Activated CD8-positive, alpha-beta memory T cell treated with anti-CD3 and anti-CD28 coated beads, Interleukin-2, amount 50 U/mL, for 24 hours (primary cell): ENCODE measurements around the gene DNASE1L3.

ENCODE experiments used
- DNase-seq: peaks from one replicate; pipeline ENCODE4 v3.0.0-alpha.2; 2020; ENCODE audit errors: extremely low read depth

The DNASE1L3 gene

DNA sequence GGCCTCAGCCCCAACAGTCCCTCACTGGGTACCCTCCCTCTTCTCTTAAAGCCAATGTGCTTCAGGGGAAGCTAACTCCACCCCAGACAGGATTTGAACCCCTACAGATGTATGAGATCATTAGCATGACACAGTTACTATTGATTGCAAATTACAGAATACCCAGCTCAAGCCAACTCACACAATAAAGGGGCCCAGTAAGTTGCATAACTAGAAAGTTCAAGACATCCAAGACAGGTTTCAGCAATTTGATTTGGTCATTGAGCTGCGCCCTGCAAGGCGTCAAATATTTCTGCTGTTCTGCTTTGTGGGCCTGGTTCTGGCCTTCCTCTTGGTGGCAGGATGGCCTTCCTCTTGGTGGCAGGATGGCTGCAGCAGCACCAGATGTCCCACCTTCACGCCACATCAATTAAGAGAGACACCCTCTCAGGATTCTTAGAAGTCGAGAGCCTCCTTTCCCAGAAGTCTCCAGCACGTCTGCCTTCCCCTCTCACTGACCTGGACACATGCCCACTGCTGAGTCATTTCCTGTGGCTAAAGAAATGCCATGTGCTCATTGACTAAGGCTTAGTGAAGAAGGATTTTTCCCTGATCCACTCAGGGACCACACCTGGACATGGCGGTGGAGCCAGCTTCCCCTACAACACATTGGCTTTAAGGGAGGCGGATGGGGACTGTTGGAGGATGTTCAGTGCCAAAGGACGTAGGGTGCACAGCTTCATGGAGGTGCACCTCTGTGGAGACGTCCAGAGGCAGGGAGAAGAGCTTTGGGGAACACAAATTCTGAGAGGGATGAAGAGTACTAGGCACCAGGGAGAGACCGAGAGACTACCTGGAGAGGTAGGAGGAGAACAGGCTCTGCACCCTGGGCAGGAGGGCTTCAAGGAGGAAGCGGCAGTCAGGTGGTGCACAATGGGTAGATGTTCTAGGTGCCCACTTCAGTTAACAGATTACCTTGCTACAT, 49.1 kb downstream of the DNASE1L3 start:
- DNase-seq: no peak

DNA sequence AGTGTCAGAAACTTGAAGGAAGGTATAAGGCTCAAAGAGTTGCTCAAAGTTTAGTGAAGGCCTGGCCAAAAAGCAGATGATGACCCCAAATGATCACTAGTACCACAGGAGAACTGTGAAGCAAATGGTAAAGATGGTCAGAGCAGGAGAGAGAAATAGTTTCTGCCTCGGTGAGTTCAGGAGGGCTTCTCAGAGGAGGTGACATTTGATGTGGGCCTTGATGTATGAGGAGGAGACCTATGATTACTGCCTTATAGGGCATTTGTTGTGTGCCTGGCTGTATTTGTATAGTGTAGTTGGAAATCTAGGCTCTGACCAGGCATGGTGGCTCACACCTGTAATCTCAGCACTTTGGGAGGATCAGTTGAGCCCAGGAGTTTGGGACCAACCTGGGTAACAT, 50.4 kb downstream of the DNASE1L3 start:
- no peak for DNase-seq

DNA sequence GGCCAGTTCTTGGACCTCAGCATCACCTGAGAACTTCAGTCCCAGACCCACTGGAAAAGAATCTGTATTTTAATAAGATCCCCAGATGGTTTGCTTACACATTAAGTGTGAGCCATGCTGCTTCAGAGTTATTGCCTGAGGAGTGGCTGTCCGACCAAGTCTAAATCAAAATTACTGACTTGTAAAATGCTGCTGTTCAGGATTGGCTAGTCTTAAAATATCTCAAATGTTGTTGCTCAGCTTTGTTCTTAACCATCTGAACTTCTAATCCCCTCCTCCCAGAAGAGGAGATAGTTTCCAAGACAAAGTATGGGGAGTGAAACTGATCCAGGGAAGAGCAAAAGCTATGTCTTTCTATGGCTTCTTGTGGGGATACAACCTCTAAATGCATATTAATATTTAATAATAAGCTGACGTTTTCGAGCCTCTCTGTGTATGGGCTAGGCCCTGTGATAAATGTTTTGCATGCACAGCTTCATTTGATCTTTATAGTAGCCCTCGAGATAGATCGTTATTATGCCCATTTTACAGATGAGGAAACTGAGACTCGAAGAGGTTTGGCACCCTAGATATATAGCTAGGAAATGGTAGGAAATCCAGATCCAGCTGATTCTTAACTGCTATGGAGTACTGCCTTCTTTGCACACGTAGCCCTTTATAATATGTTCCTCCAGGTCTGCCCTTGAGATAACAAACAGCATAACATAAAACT, 52.2 kb downstream of the DNASE1L3 start:
- DNase-seq: no peak

DNA sequence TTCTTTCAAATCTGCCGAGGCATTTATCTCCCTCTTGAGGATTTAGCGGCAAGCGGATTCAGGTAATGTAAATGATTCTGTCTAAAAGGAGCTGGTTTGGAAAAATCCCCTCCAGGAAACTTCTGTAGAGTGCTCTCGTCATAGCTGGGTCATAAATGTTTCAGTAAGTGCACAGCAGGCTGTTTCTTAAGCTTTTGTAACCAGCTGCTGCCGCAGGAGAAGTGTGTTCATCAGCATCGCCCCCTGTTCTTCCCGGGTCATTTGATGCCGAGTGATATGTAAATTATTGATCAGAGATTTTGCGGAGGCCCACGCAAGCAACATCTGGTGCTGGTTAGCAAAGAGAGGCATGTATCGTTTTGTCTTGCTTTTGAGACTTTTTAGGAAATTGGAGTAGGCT, 53.1 kb downstream of the DNASE1L3 start:
- DNase-seq: no peak

DNA sequence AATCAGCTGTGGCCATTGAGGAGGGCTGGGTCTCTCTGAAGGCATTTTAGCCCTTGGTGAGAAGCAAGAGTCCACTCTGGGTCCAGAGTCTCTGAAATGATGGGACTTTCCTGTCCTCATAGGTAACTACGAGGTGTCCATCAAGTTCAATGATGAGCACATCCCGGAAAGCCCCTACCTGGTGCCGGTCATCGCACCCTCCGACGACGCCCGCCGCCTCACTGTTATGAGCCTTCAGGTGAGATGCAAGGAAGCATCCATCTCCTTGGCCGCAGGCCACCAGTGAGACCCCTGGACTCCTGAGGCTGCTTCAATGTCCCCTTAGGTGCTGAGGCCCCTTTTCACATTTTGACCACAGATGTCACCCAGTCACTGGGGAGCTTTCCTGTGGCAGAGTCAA, 54.9 kb downstream of the DNASE1L3 start:
- no peak for DNase-seq

DNA sequence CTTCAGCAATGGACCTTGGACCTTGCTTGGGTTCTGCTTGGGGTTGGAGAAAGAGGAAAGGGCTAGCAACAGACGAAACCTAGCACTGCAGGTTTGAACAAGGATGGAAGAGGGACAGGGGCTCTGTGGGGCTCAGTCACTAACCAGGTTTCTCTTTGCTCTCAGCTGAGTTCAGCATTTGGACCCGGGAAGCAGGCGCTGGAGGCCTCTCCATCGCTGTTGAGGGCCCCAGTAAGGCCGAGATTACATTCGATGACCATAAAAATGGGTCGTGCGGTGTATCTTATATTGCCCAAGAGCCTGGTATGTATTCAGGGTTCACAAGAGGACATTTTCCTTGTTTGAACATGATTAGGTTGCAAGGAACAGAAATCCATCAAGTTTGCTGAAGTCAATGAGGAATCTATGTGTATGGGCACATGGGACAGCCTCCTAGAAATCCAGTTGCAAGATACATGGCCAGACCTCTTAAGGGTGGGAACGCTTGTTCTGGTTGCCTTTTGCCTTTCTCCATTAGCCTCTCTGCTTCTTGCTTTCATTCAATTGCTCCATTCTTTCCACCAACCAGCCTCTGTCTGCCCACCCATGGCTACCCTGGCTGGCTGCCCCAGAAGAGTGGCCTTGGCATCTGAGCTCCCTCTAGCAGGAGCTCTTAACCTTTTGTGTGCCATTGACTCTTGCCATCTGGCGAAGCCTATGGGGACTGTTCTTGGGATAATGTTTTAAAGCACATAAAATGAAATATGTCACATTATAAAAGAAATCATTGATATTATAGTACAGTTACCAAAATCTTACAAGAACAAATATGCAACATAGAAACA, 55.9 kb downstream of the DNASE1L3 start:
- DNase-seq: no peak

DNA sequence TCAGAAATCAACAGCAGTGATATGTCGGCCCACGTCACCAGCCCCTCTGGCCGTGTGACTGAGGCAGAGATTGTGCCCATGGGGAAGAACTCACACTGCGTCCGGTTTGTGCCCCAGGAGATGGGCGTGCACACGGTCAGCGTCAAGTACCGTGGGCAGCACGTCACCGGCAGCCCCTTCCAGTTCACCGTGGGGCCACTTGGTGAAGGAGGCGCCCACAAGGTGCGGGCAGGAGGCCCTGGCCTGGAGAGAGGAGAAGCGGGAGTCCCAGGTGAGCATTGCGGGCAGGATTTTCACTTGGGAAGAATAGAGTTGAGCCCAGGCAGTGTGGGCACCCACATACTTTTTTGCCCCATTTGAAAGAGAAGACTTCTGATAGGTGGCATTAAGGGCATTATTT, 57.4 kb downstream of the DNASE1L3 start:
- no peak for DNase-seq

DNA sequence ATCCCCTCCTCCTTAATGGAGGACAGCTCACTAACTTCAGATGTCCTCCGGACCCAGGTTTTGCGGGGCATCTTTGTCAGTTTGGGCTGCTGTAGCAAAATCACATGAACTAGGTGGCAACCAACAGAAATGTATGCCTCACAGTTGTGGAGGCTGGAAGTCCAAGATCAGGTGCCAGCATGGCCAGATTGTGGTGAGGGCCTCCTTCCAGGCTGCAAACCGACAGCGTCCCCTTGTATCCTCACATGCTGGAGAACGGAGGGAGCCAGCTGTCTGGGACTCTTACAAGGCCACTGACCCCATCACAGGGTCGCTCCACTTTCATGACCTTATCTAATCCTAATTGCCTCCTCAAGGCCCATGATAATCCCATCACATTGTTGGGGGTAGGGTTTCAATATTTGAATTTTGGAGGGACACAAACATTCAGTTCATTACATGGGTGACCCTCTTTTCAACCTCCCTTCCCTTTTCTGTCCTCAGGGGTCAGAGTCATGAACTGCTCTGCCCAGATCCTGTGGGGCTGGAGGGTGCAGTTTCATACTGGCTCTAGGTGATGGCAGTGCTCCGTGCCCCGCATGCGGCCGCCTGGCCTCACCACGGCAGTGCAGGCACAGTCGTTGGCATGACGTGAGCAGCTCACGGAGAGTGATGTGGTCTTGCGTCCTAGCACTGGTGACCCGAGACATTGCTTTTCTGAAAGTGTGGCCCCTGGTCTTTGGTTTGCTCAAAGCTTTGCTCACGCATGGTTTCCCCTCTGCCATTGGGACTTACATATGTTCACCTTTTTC, 58.4 kb downstream of the DNASE1L3 start:
- no peak for DNase-seq

DNA sequence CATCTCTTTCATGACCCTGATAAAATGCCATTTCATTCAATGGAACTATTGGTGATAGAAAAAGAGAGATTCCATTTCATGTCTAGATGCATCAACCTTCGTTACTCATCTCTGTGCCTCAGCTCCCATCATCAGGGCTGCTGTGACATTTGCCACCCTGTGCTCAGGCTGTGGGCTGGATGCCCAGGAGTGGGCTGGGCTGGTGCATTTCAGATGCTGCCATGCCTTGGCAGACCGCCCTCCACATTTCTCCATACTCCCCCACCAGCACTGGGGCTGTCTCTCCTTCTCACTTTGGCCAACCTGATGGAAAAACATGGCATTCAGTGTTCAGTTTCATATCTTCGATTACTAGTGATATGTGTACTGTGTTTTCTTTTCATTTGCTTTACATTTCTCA, 59.1 kb downstream of the DNASE1L3 start:
- no peak for DNase-seq

DNA sequence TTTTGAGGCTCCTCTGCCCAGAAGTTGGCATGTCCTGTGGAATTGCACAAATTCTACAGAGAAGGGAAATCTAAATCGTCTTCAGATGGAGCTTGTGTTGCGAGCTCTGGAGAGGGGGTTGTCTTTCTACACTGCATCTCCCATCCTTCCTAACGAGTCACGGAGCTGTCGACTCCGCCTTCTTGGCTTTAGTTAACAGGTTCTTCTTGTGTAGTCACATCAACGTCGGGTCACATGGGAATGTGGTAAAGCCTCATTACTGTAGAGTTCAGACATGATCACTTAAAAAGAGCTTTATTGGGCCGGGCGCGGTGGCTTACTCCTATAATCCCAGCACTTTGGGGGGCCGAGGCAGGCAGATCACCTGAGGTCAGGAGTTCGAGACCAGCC, 60.0 kb downstream of the DNASE1L3 start:
- no peak for DNase-seq

DNA sequence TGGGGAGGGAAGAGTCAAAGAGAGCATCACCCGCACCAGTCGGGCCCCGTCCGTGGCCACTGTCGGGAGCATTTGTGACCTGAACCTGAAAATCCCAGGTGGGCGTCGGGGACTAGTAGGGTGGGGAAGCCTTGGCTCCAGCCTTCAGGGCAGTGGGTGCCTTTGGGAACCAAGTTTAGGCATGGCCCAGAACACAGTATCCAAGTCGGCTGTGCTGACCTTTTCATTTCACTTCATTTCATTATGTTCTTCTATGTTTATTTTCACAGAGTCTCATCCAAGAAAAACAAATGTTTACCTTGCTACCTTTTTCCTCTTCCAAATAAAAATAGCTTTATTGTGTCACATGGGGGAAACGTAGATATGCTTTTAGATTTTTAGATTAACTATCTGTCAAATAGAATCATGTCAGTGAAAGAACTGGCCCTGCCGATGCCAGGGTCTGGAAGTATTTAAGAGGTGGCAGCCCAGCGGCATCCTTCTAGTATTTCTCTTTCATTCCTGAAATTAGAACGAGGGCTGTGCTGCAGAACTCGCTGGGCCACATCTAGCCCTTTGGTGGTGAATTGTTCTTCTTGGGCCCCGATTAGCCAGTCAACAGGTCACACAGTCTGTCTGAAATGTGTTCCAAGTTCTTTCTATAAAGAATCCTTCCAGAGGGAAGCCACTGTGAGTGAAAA, 60.5 kb downstream of the DNASE1L3 start:
- no peak for DNase-seq

DNA sequence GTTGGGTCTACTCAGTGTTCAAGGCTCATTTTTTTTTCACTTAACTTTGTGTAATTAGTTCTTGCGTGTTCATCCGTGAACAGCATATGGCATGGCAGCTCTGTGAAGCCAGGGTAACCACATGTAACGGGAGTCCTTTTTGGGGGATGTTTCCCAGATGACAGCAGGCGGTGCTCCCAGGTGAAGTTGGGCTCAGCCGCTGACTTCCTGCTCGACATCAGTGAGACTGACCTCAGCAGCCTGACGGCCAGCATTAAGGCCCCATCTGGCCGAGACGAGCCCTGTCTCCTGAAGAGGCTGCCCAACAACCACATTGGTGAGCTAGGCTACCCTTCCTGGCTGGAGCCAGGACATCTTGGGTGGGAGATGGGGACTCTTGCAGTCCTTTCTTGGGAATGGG, 62.7 kb downstream of the DNASE1L3 start:
- DNase-seq: no peak

DNA sequence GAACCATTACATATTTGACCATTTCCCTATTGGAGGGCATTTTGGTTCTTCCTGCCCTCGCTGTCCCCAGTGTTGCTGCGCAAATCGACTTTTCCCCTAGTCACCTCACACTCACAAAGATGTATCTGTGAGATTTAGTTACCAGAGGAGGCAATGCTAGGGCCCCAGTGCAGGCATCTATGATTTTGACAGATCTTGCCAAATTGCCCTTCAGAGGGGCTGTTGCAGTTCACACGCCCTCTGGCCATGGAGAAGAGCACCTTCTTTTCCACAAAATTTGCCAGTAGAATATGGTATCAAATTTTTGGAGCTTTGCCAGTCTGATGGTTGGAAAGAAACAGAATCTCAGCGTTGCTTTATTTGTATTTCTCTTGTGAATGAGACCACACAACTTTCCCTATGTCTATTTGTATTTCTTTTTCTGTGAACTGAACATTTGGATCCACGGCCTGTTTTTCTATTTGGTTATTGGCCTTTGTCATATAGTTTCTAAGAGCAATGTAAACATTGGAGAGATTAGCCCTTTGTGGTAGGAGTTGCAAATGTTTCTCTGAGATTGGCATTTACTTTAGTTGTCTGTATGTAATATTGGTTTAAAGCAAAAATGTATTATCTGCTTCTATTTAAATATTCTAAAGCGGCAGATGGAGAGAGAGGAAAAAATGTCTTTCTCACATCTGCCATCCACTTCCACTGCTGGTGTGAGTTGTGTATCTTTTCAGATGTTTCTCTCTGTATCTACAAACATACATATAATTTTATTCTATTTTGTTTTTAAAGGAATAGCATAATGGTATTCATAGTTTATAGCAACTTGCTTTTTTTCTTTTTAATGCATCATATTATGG, 66.1 kb downstream of the DNASE1L3 start:
- no peak for DNase-seq

DNA sequence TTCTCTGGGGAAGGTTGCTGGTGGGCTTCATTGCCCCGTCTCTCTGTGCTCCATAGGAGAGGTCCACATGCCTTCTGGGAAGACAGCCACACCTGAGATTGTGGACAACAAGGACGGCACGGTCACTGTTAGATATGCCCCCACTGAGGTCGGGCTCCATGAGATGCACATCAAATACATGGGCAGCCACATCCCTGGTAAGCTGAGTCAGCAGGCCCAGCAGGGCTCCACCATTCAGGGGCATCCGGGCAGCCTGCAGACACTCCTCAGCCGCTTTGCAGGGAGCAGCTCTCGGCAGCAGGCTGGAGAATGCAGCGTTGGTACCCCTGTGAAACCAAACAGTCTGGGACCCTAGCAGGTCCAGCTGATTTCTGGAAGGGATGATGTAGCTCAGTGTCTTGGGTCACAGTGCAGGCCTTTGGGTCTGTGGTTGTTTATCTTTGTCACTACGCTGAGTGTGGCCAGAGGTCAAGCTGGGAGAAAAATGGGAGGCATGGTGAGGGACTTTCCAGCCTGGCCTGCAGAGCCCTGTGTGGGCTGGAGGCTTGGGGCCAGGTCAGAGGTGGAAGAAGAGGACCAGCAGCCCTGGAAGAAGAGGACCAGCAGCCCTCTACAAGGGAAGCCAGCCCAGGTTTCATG, 67.2 kb downstream of the DNASE1L3 start:
- DNase-seq: no peak
